ENCODE data around the gene PAMR1.

Gene PAMR1

DNA sequence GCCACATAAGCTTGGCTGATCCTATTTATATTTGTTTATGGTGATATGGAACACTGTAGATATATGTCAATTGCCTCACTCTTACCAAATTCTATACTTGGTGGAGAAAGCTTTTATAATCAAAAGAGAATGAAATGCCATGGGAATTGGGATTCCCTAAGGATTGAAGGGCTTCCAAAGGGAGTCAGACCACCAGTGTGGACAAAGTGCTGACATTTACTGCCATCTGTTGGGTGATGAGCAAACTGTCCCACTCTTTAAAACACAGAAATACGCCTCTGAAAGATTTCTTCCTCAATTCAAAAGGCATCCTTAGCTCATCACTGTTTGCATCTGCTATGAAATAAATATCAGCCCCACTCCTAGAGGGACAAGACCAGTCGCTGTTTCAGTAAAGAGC is 113.1 kb downstream of the PAMR1 start:
- FAIRE-seq (peak; percentile 61), DNase-seq (ENCODE audit: insufficient read length, low spot score) (no peak)
- TF ChIP-seq CTCF (IDR thresholded peaks at IDR 0.05; ENCODE audit: insufficient read depth, missing control alignments) = peak; percentile 45

DNA sequence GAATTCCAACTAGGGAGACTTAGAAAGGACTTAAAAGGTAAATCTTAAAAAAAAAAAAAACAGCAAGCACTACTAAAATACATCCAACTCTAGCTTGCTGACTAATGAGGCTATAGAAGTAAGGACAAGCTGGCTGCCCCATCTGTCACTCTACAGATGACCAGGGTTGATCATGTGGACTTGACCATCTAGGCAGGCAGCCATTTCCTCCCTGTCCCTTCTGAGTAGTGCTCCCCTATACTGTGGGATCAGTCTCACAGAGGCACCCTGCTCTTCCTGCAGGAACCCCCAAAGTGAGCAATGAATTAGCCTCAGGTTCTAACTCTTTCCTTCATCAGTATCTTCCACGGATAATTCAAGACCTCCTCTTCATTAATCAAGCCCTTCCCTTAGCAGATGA is 118.4 kb downstream of the PAMR1 start:
- FAIRE-seq (no peak), DNase-seq (ENCODE audit: insufficient read length, low spot score) (no peak)
- no peak for TF ChIP-seq CTCF (IDR thresholded peaks at IDR 0.05; ENCODE audit: insufficient read depth, missing control alignments)

DNA sequence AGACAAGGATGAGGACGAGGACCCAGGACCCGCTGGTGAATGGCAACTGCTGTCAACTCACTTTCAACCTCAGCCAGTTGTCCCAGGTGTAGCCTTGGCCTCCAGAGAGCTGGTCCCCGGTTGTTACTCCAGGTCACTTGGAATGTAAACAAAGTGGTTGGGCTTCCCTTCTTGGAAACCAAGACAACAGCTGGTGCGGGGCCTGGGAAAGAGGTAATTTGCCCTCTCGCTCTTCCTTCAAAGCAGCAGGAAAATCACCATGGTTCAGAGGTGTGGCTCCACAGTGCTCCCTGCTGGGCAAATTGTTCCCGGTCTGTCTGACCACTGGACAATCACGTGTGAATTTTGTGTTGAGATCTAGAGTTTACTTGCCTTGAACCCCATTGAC is 121.0 kb downstream of the PAMR1 start:
- FAIRE-seq = no peak
- peak; percentile 51 for TF ChIP-seq CTCF (IDR thresholded peaks at IDR 0.05; ENCODE audit: insufficient read depth, missing control alignments)
- peak; percentile 23 for DNase-seq (ENCODE audit: insufficient read length, low spot score)

- no peak for DNase-seq (ENCODE audit: insufficient read length, low spot score)
- no peak for TF ChIP-seq CTCF (IDR thresholded peaks at IDR 0.05; ENCODE audit: insufficient read depth, missing control alignments)
- no peak for FAIRE-seq
Measured at GRCh38 chr11:35403765-35404387, 121.5 kb downstream of the PAMR1 start.

- FAIRE-seq = peak; percentile 90
Measured at GRCh38 chr11:35402751-35403660, 122.4 kb downstream of the PAMR1 start.

DNA sequence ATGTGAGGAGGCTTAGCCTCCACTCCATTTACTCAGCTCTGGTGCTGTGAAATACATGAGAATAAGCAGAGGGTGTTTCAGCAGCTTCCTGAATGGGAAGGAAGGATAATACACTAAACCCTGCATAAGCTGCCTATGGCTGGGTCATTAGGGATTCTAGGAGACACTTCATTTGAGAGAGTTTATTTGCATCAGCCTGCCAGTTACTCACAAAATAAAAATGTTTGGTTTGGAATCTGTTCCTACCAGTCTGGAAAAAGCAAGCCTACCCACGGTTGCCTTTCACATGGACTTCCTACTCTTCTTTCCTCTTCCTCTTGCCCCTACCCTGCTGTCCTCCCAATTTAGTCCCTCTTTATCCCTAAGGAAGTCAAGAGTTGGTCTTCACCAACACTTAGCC is 126.5 kb downstream of the PAMR1 start:
- TF ChIP-seq CTCF (IDR thresholded peaks at IDR 0.05; ENCODE audit: insufficient read depth, missing control alignments) = no peak
- DNase-seq (ENCODE audit: insufficient read length, low spot score) (no peak), FAIRE-seq (peak; percentile 55)

More at GRCh38 chr11:35402751-35403660, 122.4 kb downstream of the PAMR1 start:
- no peak for TF ChIP-seq CTCF (IDR thresholded peaks at IDR 0.05; ENCODE audit: insufficient read depth, missing control alignments)
- DNase-seq (ENCODE audit: insufficient read length, low spot score) = peak; percentile 31

DNA sequence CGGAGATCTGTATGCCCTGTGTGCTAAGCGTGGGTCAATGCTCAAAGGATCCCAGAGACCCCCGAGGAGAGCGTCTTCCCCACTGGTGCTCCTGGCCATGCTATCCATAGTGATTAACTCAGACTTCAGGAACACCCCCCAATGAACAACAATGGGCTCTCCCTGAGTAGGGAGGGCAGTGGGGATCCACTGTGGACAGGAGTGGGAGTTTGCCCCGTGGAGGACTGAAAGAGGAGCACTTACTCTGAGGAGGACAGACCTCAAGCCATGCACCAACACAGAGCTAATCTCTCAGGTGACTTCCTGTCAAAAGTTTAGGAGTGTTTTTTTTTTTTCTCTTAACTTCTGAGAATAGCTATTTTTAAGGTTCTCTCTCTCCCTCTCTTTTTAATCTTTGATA is 130.5 kb downstream of the PAMR1 start:
- no peak for FAIRE-seq
- no peak for DNase-seq (ENCODE audit: insufficient read length, low spot score)
- no peak for TF ChIP-seq CTCF (IDR thresholded peaks at IDR 0.05; ENCODE audit: insufficient read depth, missing control alignments)

Measured in D721Med (cell line).